OCI-LY1 (cell line): Measurements from ENCODE around the gene C1orf116.

Source experiments
- CTCF ChIP-seq: fragments of 200-600 bp; sonication (generic), shearing (Covaris generic); IDR thresholded peaks from 2 replicates; pipeline ENCODE4 v1.5.1; 2017; ENCODE audit warnings: mild to moderate bottlenecking, antibody characterized with exemption, low read length, moderate library complexity, mixed read lengths
- EZH2 ChIP-seq: fragments of 200-600 bp; sonication (generic), shearing (Covaris generic); IDR thresholded peaks from 2 replicates; pipeline ENCODE4 v1.8.0; 2017; ENCODE audit warnings: borderline replicate concordance, mixed run types, mild to moderate bottlenecking, antibody characterized with exemption, low read length, moderate library complexity, mixed read lengths

GRCh38 chr1:207036865-207037264 lies 4.3 kb upstream of the C1orf116 start:
- TF ChIP-seq CTCF (no peak), EZH2 (no peak)
